Activated CD4-positive, CD25-positive, alpha-beta regulatory T cell treated with anti-CD3 and anti-CD28 coated beads, Interleukin-2, amount 50 U/mL, for 72 hours (primary cell): ENCODE measurements around the gene FRYL.
"Not testable (repeated sequence)": the region's sequence is repeated elsewhere in the genome, so short reads cannot be mapped to it uniquely, and the experiment has no call there.

Source experiments
- DNase-seq: peaks from one replicate; pipeline ENCODE4 v3.0.0; 2021

FRYL gene

DNA sequence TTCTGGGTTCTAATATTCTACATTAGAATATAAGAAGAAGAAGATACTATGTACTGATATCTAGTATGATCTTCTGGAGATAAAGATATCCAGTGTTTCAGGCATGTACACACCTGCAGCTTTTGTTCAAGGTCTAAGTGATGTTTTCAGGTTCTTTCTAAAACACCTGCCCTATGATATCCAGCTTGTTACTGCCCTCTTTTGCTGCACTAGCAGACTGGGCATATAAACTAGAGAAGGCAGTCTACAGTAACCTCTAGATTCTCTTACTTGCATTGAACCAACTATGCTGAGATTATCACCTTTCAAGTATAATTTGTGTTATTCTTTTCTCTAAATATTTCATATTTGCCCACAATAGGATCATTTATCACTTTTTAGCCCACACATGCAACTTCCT, 1.9 kb upstream of the FRYL start:
- no peak for DNase-seq

DNA sequence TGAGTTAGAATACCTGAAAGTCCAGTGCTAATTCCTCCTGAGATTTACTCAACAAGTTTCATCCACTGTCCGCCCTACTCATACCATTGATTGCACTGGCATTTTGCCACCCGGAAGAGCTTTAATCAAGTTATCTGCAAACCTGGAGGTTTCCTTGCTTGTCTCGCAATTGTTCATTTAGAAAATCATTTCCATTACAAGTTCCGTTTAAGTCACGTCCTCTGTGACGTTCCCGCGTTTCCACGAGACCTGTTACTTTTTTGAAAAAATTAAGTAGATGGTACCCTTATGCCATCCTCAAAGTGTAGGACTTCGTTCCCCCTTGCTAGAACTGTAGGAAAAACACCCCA, 761 bp upstream of the FRYL start:
- no peak for DNase-seq

DNA sequence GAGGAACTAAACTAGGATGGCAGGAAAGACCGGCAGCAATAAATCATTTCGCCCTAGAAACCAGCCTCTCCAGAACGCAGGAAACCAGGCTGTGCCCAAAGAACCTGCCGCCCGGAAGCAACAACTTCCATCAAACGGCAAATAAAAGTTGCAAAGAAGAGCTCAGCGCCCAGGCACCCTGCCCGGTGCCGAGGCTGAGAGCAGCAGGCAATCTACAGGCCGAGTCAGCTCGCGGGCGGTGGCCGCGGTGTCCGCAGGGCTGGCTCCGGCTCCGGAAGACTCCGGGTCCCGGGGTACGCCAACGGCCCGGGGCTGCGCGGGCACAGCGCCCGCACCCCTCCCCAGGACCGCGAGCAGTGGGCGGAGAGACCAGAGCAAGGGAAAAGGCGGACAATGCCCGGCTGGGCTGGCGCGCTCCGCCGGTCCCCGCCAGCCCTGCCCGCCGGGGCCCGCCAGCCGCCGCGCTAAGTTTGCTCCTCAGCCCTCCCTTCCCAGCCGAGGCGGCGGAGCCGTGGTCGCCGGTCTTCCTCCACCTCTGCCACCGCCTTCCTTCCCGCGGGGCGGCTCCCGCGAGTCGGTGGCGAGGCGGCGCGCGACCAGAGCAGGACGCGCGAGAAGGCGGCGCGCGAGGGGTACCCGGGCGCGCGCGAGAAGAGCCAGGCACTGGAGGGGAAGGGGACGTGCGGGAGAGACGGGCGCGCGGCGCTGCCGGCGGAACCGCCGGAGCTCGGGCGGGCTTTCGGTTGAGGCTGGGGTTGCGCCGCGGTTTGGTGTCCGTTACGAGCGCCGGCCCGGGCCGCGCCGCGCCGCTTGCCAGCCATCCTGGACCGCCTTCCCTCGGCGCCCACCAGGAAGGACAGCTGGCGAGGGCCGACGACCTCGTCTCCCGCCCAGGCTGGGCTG, 733 bp downstream of the FRYL start:
- DNase-seq: peak; percentile 72

DNA sequence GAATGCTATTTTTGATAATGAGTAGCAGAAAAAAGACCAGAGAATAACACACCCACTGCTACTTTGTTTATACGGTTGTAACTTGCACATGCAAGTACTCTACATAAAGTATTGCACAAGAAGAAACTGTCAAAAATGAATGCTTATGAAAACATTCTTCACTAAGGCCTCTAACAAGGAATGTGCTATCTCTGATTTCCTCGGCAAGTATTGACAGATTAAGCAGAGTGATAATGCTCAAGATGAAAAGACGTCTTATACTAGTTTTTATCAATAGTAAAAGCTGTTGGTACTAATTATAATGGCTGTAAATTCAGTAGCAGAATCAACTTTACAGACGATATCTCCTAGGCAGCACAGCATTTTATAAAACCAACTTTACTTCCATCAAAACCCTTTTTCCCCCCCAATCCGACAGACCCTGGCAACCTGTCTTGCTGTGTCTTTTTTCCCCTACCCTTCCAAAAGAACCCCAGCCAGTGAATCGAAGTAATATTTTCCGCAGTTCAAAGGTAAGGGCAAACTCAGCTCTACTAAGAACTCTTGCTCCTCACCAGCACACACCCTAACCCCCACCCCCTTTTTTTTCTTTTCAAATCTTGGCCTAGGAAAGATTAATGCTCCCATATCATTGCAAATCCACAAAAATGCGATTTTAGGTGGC, 1.5 kb downstream of the FRYL start:
- DNase-seq: no peak

DNA sequence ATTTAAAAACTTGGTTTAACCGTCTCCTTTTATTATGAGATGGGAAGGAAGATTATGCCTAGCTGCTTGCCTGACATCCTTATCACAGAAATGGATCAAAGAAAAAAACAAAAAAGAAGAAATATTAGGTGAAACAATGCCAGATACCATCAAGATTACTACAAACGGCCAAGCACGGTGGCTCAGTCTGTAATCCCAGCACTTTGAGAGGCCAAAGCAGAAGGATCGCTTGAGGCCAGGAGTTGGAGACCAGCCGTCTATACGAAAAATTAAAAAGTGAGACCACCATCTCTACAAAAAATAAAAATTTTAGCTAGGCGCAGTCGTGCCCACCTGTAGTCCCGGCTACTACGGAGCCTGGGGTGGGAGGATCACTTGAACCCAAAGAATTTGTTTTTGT, 2.3 kb downstream of the FRYL start:
- no peak for DNase-seq

DNA sequence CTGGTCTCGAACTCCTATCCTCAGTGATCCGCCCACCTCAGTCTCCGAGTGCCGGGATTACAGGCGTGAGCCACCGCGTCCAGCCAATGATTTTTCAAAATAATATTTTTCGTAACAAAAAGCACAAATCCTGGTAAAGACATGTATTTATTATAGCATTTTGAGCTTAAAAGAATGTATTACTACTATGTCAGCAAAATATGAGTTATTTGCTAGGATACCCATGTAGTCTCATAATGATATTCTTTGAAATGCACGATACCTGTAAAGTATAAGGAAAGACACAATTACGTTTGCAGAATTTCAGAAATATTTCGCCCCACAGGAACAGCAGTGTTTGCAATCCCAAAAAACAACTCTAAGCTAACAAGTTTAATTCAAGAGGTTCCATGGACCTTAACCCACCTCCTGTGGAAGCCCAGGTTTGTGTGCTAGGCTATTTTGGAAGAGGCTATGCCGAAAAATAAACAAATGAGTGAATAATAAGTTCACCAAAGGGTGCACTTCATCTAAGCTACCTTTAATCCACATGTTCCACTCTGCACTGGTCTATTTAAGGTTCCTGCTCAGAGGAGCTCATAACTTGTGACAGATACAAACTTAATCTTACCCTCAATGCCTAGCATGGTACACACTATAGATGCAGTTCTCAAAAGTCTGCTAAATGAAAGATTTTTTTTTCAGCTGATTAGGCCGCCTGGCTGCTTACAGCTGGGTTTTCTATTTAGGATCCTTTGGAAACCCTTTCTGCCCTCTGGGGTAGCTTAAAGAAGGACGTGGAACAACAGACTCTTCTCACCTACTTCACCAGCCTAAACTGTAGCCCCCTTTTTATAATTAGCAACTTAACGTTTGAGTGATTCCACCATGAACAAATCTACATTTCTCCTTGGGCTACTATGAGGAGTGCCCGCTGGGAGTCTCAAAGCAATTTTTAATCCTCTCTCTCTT, 5.0 kb downstream of the FRYL start:
- no peak for DNase-seq

DNA sequence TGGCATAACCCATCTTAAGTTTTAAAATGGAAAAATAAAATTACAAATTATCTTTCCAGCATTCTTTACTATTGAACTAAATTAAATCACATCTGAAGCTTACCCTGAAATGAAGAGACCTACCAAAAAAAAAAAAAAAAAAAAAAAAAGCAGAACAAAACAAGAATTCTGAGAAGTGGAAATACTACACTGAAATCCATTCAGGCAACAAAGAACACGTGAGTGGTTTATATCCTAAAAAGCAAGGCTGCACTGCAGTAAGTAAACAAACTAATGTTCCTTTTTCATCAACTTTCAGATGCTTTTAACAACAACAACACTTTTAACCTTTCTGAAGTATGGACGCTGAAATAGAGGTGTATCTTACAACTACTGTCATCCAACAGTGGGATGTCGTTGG, 7.5 kb downstream of the FRYL start:
- no peak for DNase-seq

DNA sequence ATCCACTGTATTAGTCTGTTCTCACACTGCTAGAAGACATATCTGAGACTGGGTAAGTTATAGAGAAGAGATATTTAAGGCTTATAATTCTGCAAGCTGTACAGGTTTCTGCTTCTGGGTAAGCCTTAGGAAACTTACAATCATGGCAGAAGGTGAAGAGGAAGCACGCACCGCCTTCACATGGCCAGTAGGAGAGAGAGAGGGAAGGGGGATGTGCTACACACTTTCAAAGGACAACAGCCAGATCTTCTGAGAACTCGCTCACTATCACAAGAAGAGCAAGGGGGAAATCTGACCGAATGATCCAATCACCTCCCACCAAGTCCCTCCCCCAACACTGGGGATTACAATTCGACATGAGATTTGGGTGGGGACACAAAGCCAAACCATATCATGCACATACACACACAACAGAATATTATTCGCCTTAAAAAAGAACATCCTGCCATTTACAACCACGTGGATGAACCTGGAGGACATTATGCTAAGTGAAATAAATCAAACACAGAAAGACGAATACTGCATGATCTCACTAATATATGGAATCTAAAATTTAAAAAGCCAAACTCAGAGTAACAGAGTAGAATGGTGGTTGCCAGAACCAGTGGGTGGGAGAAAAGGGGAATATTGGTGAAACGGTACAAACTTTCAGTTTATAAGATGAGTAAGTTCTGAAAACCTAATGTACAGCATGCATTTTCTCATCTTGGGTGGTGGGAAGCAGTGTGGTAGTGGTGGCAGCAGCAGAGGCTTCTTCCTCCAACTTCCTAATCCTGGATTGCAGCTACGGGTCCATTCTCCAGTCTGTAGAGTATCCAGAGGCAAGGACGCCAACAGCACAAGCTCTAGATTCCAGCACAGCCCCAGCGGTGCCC, 12.8 kb downstream of the FRYL start:
- DNase-seq: no peak

DNA sequence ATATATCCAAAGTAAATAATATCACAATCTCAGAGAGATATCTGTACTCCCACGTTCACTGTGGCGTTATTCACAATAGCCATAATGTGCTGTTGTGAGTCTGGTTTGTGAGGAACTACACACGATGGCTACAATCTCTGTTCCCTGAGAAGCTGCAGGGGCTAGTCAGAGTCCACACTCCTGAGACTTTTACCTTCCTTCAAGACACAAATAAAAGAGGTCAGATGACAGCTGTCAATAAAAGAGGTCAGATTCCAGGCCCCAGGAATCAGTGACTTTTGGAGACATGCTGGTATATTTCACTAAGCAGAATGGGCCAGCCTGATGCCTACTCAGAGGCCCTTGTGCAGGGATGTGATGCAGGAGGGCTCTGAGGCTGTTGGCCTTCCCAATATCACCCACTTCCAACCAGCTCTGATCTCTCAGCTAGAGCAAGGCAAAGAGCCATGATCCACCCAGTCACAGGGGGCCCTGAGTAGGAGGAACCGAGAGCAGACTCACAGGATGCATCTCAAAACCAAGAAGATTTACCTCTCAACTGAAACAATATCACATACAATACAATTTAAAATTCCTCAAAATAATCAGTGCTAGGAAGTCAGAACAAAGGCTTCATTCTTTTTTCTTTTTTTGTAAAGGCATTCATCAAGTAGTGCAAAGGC, 13.8 kb downstream of the FRYL start:
- no peak for DNase-seq

DNA sequence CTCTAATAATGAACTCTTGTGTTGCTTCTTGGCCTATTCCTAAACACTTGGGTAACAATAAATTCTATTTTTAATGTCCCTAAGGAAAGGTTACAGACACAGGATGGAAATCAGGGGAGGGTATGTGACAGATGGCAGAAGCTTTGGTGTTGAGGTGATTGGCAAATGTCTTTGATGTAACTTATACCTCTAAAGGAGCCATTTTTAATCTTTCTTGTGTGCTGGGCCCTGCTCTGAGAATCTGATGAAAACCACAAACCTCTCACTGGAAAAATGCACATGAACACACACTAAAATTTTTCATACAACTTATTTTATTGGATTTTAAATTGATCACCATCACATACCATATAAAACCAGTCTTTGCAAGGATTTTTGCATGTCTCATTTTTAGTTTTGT, 17.7 kb downstream of the FRYL start:
- no peak for DNase-seq

DNA sequence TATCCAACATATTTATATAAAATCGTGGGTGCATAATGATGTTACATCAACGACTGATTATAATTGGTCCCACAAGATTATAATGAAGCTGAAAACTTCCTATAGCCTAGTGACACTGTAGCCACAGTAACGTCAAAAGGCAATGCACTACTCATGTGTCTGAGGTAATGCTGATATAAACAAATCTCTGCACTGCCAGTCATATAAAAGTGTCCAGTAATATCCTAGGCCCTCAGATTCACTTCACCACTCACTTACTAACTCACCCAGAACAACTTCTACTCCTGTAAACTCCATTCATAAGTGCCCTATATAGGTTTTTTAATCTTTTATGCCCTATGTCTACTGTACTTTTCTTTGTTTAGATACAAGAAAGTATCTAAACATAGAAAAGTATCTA, 18.8 kb downstream of the FRYL start:
- no peak for DNase-seq

DNA sequence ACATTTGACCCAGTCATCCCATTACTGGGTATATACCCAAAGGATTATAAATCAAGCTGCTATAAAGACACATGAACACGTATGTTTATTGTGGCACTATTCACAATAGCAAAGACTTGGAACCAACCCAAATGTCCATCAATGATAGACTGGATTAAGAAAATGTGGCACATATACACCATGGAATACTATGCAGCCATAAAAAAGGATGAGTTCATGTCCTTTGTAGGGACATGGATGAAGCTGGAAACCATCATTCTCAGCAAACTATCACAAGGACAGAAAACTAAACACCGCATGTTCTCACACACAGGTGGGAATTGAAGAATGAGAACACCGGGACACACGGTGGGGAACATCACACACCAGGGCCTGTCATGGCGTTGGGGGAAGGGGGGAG, 21.4 kb downstream of the FRYL start:
- not testable (repeated sequence) for DNase-seq

DNA sequence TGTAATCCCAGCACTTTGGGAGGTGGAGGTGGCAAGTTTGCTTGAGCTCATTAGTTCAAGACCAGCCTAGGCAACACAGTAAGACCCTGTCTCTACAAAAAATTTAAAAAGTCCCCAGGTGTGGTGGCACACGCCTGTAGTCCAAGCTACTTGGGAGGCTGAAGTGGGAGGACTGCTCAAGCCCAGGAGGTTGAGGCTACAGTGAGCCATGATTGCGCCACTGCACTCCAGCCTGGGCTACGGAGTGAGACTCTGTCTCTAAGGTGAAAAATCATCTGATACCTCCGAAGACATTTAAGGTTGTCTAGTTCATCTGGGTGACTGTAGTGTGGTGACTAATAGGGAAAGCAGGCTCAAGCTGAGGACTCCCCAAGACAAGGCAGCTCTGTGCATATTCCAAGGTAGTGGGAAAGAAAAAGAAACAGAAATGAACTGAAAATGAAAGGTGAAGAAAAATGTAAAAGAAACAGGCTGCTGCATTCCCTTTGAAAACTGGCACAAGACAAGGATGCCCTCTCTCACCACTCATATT, 23.3 kb downstream of the FRYL start:
- no peak for DNase-seq

DNA sequence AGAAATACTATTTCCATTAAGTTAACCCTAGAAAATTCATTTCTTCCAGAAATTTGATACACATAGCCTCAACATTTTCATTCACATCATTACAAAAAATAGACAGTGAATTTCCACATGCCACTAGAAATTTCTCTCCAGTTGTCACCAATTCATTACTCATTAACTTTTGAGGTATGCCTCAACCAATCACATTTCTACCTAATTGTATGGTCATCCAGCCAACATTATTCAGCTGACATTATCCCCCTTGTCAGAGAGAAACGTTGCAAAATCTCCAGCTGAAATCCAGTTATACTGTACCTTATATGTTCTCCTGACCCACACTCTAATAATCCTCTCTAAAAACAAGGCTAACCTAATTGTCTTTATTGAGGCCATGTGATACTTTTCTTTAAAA, 24.8 kb downstream of the FRYL start:
- DNase-seq: no peak

DNA sequence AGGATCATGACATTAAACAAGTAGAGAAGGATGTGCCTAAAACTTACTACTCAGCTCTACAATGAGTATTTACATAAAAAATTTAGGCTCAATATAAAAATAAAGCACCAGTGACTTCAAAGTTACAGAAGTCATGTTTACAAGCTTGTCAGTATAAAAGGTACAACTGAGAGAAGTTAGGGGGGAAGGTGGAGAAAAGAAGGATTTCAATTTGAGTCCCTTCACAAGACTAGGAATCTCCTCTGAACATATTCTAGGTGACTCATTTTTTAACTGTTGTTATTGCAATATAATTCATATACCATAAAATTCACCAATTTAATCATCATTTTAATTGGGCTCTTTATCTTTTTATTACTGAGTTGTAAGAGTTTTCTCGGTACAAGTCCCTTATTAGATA, 26.9 kb downstream of the FRYL start:
- DNase-seq: no peak

DNA sequence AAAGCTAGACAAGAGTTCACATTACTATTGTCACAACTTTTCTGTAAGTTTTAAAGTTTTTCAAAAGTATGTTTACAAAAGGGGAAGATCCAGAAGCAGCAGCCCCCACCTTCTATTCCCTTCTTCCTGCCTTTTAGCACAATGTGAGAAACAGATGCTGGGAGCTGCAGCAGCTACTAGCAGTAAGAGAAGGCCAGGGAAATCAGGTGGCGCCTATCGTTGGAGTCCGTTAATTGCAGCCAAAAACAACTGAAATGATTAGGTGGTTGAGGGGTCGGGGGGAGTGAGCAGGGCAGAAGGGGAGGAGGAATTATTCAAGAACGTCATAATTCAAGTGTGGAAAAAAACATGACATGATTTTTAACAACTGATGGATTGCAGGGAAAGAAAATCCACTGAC, 27.4 kb downstream of the FRYL start:
- DNase-seq: no peak

DNA sequence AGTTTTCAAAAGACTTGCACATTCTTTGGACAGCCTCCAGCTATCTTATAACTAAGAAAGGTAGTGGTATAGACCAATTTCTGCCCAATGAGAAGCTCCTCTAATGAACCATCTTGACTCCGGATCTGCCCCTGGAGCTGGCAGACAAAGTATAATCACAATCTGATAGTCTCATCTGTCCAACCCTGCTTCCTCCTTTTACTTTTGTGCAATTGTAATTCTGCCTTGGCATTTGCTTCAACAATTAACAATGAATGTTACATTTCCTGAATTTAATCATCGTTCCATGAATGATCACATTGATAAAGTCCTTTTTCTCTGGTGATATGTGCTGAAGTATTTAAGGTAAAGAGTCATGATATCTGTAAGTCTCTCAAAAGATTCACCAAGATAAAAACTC, 27.8 kb downstream of the FRYL start:
- no peak for DNase-seq

DNA sequence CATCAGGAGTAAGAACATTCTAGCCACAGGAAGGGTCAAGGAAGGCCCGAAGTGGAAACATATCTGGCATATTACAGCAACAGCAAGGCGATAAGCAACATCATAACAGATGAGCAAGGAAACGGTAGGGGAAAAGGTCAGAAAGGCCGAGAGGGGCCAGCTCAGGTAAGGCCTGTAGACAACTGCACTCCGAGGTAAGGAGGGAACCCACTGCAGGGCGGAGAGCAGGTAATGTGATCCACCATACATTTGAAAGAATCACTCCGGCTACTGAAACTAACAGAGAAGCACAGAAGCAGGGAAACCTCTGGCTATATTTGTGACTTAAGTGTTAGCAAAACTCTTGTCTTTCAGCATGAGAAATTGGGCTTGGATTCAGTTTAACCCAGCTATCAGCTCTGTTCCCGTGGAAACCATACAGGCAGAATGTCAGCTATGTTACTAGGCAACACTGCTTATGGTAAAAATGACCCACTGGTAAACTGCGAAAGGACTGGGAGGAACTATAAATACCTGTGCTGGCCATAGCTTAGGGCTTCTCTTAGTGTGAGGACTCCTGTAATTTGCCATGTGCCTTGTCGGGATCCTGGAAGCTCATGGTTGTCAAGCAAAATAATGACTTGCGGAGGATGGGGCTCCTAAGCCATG, 31.0 kb downstream of the FRYL start:
- no peak for DNase-seq

DNA sequence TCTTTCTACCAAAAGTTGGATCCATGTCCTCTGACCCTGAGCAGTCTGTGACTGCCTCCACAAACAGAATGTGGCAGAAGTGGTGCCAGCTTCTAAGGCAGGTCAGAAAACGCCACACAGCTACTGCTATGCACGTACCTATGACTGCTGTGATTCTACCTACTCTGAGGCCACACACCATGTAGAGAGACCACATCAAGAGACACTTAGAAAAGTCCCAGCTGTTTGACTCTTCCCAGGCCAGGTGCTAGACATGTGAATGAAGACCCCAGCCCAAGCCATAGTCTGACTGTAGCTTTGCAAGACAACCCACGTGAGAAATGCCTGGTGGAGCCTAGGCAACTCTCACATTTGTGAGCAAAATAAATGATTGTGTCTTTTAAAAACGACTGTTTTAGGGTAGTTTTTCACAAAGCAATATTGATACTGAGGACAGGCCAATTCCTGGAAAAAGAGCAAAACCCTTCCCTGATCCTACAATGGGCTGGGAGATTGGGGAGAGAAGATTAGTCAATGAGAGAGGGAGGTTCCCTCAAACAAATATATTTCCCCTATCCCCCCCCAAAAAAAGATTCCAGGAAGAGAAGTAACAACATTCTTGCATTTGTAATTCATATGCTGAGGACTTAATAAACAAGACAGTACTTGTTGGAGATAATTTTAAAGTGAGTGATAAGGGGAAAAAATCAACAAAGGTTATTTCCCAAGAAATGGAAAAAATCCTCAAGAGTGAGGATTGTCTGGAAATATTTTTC, 33.3 kb downstream of the FRYL start:
- no peak for DNase-seq

DNA sequence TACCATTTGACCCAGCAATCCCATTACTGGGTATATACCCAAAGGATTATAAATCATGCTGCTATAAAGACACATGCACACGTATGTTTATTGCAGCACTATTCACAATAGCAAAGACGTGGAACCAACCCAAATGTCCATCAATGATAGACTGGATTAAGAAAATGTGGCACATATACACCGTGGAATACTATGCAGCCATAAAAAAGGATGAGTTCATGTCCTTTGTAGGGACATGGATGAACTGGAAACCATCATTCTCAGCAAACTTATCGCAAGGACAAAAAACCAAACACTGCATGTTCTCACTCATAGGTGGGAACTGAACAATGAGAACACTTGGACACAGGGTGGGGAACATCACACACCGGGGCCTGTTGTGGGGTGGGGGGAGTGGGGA, 34.9 kb downstream of the FRYL start:
- DNase-seq: not testable (repeated sequence)
